ENCODE measurements around the gene ZNF491.
"Not testable (repeated sequence)": the region's sequence is repeated elsewhere in the genome, so short reads cannot be mapped to it uniquely, and the experiment has no call there.

ZNF491 gene

GRCh38 chr19:11807099-11807380, 8.7 kb downstream of the ZNF491 start:
- no peak for DNase-seq

DNA sequence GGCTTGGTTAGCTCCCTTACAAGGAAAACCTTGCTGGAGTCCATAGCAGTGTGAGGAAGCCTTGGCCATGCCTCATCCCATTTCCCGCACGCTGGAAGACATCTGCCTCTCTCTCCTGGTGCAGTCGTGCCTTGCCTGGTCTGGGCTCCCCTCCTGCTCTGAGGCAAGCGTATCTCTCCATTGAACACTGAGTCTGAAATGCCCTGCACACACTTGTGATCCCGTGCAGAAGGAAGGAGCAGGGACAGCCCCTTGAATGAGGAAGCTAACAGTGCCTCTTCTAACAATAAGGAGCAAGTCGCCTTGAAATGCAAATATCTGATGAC, 15.3 kb downstream of the ZNF491 start:
- DNase-seq = no peak

- DNase-seq = peak; percentile 89
Observed at GRCh38 chr19:11814029-11814699, 15.8 kb downstream of the ZNF491 start, which contains the start of gene ZNF440. TSS of gene ZNF440 (plus strand) at chr19:11814273. CDS start at chr19:11814448, 175 bp downstream.

DNA sequence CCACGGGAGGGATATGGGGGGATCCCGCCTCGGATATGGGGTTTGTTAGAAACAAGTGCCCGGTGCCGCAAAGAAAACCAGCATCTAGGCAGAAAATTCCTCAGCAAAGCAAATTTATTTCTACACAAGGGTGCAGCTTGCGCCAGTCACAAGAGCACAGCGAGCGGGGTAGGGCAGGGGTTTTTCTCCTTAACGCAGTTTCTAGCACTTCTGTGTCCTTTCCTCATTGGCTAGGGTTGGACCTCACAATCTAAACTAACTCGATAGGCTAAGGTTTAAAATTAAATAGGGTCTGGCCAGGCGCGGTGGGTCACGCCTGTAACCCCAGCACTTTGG, 16.3 kb downstream of the ZNF491 start:
- peak; percentile 25 for DNase-seq

GRCh38 chr19:11821474-11822109, 23.3 kb downstream of the ZNF491 start:
- peak; percentile 39 for DNase-seq

DNA sequence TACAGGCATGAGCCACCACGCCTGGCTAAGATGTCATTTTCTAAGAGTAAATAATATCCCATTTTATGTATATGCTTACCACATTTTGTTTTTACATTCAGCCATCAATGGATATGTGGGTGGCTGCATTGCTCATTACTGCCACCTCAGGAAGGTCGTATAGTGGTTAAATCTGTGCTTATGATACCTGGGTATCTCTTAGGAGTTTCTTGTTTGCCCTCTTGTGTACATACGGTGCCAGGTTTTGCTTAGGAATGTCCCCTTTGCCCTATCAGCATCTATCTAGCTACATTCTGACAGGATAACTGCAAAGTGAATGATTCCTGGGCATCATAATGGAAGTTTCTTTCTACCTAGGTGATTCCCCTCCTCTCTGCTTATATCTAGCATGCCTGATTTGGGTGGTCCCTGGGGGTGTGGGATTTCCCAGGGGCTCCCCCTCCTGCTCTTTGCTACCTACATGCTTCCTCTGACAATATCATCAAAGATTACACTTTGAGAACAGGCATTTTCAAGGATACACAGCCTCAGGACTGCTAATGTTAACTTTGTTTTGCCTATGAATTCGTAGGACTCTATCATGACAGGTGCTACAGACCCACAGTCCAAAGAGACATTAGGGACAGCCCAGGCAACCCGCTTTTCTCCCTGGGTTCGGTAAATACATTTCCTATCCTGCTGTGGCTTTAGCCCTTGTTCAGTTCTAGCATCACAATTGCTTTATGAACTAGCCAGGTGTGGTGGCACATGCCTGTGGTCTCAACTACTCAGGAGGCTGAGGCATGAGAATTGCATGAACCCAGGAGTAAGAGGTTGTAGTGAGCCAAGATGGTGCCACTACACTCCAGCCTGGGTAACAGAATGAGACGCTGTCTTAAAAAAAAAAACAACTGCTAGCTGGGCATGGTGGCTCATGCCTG, 30.9 kb downstream of the ZNF491 start:
- DNase-seq = not testable (repeated sequence)

GRCh38 chr19:11832253-11832912, 34.1 kb downstream of the ZNF491 start:
- no peak for DNase-seq

GRCh38 chr19:11833541-11833940, 35.2 kb downstream of the ZNF491 start:
- no peak for DNase-seq

DNA sequence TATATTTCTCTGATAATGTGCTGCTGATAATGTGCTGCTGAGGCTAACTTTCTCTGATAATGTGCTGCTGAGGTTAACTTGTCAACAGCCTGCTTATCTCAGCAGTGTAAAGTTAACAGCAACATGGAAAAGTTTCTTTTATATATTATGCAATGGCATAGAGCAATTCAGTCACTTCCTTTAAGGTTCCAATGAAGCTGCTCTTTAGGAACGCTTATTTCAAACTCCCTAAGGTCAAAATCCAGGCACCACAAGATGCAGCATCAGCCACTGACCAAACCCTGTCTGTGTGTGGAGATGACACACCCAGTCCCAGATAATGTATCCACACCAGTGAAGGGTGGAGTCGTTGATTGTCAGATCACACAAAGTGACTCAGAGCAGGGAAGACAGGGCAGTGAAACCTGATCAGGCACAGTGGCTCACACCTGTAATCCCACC, 37.3 kb downstream of the ZNF491 start:
- not testable (repeated sequence) for DNase-seq

- DNase-seq = no peak
Observed at GRCh38 chr19:11843722-11844121, 45.4 kb downstream of the ZNF491 start.

DNA sequence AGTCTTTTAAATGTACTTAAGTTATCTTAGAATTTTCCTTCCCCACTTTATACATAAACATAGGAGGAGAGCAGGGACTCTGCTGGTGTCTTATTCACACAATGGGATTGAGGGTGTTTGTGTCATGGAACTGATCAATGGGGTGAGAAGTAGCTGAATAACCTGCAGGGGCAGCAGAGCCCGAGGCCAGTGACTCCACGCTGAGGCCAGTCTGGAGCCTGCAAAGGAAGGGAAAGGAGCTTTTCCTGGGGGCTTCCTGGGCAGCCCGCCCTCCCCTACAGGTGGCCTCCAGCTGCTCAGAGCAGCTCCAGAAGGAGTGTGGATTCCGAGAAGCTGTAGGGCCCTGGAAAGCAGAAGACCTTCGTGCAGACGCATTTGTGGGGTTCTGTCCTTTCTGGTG, 49.3 kb downstream of the ZNF491 start:
- not testable (repeated sequence) for DNase-seq

DNA sequence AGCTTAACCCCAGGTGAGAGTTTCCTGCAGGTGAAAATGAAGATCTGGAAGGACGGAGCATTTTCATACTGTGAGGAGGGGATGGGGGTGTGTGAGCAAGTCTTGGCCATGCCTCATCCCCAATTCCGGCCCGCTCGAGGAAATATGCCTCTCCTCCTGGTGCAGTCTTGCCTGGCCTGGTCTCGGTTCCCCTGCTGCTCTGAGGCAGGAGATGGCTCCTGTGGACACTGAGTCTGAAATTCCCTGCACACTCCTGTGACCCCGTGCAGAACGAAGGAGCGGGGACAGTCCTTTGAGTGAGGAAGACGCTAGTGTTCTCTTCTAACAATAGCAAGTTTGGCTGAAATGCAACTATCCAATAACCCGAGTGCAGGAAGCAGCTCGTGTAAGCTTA, 49.9 kb downstream of the ZNF491 start:
- no peak for DNase-seq

- DNase-seq = peak; percentile 77
Observed at GRCh38 chr19:11848594-11849469, 50.5 kb downstream of the ZNF491 start, which contains the start of gene ZNF439. TSS of gene ZNF439 (plus strand) at chr19:11848726. CDS start at chr19:11848868, 142 bp downstream.

DNA sequence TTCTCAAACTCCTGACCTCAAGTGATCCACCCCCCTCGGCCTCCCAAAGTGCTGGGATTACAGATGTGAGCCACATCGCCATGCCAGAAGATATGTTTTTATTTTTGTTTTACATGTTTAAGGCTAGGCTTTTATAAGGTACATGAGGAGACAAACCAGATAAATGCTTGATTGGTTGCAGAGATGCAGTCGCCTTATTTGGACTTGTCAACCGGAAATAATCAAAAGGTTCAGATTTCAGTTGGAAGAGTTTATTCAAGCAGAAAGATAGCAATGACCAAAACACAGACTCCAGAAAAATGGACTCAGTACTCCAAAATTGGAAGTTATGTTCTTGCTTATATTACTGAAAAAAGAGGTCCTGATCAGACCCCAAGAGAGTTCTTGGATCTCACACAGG, 52.0 kb downstream of the ZNF491 start:
- not testable (repeated sequence) for DNase-seq

- no peak for DNase-seq
Observed at GRCh38 chr19:11853358-11853757, 55.0 kb downstream of the ZNF491 start.

GRCh38 chr19:11856596-11857250, 58.4 kb downstream of the ZNF491 start:
- DNase-seq = no peak
